ENCODE measurements around the gene ZNF138.

- TF ChIP-seq POLR2AphosphoS5 (IDR thresholded peaks at IDR 0.05; ENCODE audit: borderline replicate concordance, low read depth, low read length) (no peak), EZH2 (IDR thresholded peaks at IDR 0.05) (no peak)
Observed at GRCh38 chr7:64849924-64850499, 55.8 kb downstream of the ZNF138 start.
